ENCODE measurements around the gene SPOP. TPM values are rescaled to one million over a fixed set of nuclear protein-coding genes. Genes with fewer than 3 reads are reported as not detected.

Gene SPOP
- total and polyA plus RNA-seq, 9 of the 15 experiments (the other 6 are each of a cell fraction or from before 2014, with no cell fraction given): 34.2 to 65.9 (median 39.7) TPM

GRCh38 chr17:49576088-49576916 is 101.6 kb downstream of the SPOP start (continued):
- TF ChIP-seq RB1 (IDR thresholded peaks at IDR 0.05; ENCODE audit: low read depth): 0 out of 2 replicates have a peak, but pooled peaks have one; percentile 6
- TF ChIP-seq ZNF174 (CRISPR knock-in tag; IDR thresholded peaks at IDR 0.05): no peak
- peak; percentile 67 for TF ChIP-seq SAP30 (IDR thresholded peaks at IDR 0.05; ENCODE audit: borderline replicate concordance, insufficient read depth, low read depth, low read length, poor library complexity, severe bottlenecking)
- no peak for TF ChIP-seq WHSC1 (IDR thresholded peaks at IDR 0.05; ENCODE audit: low read length)
- no peak for TF ChIP-seq ERF (CRISPR knock-in tag; IDR thresholded peaks at IDR 0.05)
- TF ChIP-seq FIP1L1 (IDR thresholded peaks at IDR 0.05; ENCODE audit: low read depth, low read length, poor library complexity, severe bottlenecking): peak; percentile 27
- TF ChIP-seq ZEB2 (IDR thresholded peaks at IDR 0.05): no peak
- no peak for TF ChIP-seq ELF2 (CRISPR knock-in tag; IDR thresholded peaks at IDR 0.05)
- no peak for TF ChIP-seq NELFE (IDR thresholded peaks at IDR 0.05; ENCODE audit: insufficient read depth, insufficient read length)
- no peak for TF ChIP-seq TGIF2 (CRISPR knock-in tag; IDR thresholded peaks at IDR 0.05)
- no peak for TF ChIP-seq MCM7 (IDR thresholded peaks at IDR 0.05)
- no peak for TF ChIP-seq HNRNPLL (IDR thresholded peaks at IDR 0.05; ENCODE audit: low read depth, low read length, poor library complexity, severe bottlenecking)
- TF ChIP-seq, protein P1, sequence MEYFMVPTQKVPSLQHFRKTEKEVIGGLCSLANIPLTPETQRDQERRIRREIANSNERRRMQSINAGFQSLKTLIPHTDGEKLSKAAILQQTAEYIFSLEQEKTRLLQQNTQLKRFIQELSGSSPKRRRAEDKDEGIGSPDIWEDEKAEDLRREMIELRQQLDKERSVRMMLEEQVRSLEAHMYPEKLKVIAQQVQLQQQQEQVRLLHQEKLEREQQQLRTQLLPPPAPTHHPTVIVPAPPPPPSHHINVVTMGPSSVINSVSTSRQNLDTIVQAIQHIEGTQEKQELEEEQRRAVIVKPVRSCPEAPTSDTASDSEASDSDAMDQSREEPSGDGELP (CRISPR knock-in tag; IDR thresholded peaks at IDR 0.05; ENCODE audit: borderline replicate concordance): peak; percentile 9; the same call in 1 of the 2 replicates
- TF ChIP-seq, protein P2, sequence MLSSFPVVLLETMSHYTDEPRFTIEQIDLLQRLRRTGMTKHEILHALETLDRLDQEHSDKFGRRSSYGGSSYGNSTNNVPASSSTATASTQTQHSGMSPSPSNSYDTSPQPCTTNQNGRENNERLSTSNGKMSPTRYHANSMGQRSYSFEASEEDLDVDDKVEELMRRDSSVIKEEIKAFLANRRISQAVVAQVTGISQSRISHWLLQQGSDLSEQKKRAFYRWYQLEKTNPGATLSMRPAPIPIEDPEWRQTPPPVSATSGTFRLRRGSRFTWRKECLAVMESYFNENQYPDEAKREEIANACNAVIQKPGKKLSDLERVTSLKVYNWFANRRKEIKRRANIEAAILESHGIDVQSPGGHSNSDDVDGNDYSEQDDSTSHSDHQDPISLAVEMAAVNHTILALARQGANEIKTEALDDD (IDR thresholded peaks at IDR 0.05): no peak
- 0 out of 2 replicates have a peak, but pooled peaks have one; percentile 14 for TF ChIP-seq RBFOX2 (IDR thresholded peaks at IDR 0.05; ENCODE audit: low read depth, low read length)
- TF ChIP-seq ZSCAN32 (CRISPR knock-in tag; IDR thresholded peaks at IDR 0.05): no peak
